ENCODE results near the gene ITGB1BP1.

Gene ITGB1BP1

GRCh38 chr2:9377461-9378097, 45.7 kb downstream of the ITGB1BP1 start:
- no peak for DNase-seq

GRCh38 chr2:9375857-9376428, 47.4 kb downstream of the ITGB1BP1 start:
- no peak for DNase-seq

DNA sequence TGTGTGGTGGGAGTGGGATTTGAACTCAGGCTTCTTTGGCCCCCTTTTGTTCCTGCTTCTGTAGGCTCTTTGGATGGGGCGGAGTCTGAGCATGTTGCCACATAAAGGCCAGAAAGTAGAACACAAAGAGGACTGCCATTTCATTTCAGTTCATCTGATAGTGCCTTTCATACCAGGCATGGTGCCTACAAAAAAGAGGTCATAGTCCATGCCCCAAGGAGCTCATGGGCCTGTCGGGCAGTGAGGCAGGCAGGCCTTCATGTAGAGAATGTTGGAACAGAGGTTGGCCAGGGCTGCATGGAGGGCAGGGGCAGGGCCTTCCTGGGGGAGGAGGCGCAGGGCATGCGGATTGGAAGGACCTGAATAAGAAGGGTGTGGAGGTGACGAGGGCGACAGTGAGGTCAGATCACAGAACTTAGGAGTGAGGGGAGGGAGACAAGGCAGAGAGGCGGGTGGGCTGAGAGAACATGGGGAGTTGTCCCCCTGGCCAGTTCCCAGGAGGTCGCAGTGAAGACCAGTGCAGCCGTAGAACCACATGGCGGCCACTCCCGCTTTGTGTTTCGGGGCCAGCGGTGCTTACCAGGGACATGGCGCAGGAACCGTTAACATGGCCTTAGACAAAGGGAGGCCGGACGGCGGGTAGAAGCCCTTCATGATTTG, 49.1 kb downstream of the ITGB1BP1 start:
- no peak for DNase-seq

DNA sequence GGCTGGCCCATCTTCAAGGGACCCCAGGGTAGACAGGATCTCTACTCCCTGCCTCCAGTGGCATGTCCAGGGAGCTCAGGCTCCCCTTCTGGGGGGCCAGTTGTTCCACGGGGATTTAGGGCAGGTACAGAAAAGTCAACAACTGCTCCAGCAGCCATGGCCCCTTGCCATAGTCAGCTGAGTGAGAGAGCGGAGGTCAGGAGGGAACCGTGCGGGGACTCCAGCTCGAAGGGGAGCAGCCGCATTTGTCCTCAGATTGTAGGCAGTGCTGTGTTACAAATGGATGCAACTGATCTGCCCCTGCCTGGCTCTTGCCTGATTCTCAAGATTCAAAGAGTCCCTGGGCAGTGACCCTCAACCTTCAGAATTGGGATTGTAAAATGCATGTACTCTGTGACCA, 49.9 kb downstream of the ITGB1BP1 start:
- no peak for DNase-seq

GRCh38 chr2:9373047-9373446, 50.3 kb downstream of the ITGB1BP1 start:
- DNase-seq = no peak

GRCh38 chr2:9370746-9371145, 52.6 kb downstream of the ITGB1BP1 start:
- no peak for DNase-seq

GRCh38 chr2:9366026-9366425, 57.3 kb downstream of the ITGB1BP1 start:
- DNase-seq = no peak

DNA sequence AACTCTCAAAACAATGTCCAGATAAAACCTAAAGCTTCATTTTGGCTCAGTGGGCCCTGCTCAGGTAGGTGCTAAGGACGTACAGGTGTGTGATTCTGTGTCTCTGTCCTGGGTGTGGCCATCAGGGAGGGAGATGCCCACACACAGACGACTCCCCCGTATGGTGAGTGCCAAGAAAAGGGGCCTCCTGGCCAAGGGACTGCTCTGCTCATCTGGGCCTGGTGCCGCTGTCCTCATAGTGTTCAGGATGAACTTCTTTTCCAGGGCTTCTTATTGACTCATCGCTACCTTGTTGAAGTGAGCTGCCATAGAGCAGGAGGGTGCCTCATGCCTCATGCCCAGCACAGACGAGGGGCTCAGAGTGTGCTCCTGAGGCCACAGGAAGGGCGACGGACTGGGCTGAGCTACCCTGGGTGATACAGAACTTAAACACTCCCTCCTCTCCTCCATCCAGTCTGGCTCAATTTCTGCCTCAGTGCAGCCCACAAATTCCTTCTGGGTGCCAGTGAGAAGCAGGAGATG, 57.8 kb downstream of the ITGB1BP1 start:
- no peak for DNase-seq

DNA sequence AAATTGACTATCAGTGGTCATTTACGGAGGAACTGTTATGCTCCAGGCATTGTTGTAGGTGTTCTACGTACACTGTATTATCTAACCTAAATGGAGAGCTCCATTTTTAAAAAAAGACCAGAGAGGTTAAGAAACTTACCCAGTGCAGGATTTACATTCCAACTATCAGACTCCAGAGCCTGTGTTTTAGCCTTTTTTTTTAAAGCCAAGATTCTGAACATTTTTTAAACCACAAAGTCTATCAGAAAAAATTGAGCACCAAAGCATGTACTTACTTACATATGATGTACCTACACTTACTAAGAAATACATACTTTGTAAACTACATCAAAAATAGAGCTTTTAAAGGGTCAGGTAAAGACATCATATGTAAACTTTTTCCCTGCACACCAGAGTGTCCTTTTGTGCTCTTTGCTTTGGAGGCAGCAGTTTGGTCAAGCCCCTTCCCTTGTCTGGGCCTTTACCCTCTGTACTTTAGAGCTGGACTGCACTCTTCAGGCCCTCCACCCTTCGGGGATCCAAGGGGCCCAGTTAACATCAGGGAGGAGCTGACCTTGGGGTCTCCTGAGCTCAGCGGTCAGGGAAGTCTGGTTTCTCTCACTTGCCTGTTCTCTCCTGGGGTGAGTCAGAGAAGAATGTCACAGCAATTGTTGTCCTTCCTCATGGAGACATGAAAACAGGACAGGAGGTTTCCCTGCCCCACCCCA, 58.4 kb downstream of the ITGB1BP1 start:
- DNase-seq = no peak

DNA sequence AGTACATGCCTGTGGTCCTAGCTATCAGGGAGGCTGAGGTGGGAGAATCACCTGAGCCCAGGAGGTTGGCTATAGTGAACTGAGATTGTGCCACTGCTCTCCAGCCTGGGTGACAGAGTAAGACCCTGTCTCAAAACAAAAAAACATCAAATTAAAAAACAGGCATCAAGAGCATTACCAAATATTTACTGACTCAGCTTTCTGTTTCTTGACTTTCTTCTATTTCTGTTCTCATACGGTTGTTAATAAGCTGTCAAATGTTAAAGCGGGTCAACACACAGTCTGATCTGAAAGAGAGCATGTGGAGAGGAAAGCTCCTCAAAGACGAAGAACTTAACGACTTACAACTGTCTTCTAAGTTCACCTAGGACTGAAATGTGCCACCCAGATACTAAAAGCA, 59.0 kb downstream of the ITGB1BP1 start:
- no peak for DNase-seq

GRCh38 chr2:9360701-9361100, 62.6 kb downstream of the ITGB1BP1 start:
- no peak for DNase-seq

- DNase-seq = no peak
These were observed 63.2 kb downstream of the ITGB1BP1 start for GRCh38 chr2:9360110-9360509.

DNA sequence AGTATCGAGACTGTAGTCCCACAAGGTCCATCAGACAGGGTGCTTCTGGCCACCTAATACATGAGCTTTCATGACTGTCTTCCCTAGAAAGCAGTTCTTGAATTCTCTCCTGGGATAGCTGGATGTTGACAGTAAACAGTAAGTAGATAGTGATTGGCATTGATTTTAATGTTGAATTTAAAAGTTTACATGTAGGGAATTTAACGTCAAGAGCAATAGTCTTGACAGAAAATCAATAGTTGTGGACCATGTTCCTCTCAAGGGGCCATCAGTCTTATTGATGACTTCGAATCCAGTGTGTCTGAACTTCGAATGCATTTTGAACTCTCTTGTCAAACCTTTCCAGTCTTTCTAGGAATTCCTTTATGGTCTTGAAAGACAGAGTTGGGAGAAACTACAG, 63.9 kb downstream of the ITGB1BP1 start:
- DNase-seq = no peak

DNA sequence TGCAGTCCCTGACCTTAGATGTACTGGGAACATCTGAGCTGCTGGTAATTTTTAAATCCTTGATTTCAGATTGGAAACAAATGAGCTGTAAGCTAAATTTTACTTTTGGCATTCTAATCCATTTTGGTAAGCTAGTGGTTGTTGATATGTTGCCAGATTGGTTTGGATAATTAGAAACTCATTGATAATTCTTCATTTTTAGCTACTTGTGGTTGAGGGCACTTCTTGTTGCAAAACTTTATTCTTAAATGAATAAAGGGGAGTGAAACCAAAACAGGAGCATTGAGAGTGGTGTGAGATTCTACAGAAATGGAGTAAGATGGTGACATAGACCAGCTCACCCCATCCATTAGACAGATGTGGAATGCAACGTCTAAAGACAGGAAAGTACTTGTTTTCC, 64.5 kb downstream of the ITGB1BP1 start:
- DNase-seq = no peak

- no peak for DNase-seq
These were observed 67.1 kb downstream of the ITGB1BP1 start for GRCh38 chr2:9356261-9356660.

DNA sequence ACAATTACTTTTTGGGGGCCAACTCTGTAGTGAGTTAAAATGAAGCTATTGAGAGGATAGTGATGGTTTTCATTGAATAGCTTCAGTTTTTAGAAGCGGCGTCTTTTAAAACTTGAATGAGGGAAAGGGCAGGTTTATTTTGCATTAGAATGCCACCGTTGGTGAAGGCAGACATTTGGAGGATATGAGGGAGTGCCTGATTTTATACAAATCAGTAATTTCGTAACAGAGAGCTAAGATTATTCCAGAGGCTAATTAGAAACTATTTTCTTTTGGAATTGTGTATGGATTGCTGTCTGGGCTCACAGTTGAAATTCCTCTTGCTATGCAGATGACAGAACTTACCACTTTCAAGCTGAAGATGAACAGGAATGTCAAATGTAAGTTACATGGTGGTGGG, 67.6 kb downstream of the ITGB1BP1 start:
- no peak for DNase-seq

DNA sequence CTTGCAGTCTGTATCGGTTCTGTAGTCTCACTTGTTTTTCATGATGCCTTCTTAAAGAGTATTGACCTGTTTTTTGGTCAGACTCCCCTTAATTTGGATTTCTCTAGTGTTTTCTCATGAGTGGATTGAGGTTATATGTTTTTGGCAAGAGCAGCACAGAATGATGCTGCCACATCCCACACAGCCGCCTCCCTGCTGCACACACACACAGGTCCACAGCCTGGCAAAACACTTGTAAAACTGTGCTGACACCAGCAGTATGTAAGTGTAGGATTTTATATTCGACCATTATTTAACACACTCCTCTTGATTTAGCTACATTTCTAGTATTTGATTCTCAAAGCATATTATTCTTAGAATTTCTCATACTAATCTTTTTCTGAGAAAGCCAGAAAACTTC, 68.1 kb downstream of the ITGB1BP1 start:
- DNase-seq = no peak

GRCh38 chr2:9354318-9354717, 69.0 kb downstream of the ITGB1BP1 start:
- no peak for DNase-seq

All from hippocampal formation (tissue), 2 donors.